Endothelial cell of umbilical vein (primary cell): ENCODE measurements around the gene AMH. TPM values are rescaled to one million over a fixed set of nuclear protein-coding genes. Genes with fewer than 3 reads are reported as not detected.

Experiments
- BruUV-seq: library from RNA; stranded (reverse); fragments of 400-500 nt; replicated peaks from 2 replicates; lab custom pipeline; 2021; lab: Mats Ljungman, UMichigan
- CTCF ChIA-PET: fragments of 300-600, 350-600 bp; sonication (Branson Sonifier 250); formaldehyde crosslinking; loops from one replicate; lab custom pipeline; 2021; ENCODE audit warnings: antibody characterized with exemption, inconsistent platforms; lab: Charles Lee
- POLR2A ChIA-PET: fragments of 300-600, 350-600 bp; sonication (Branson Sonifier 250); formaldehyde crosslinking; loops from one replicate; lab custom pipeline; 2021; ENCODE audit warnings: antibody characterized with exemption, inconsistent platforms; lab: Charles Lee
- DNase-seq: peaks from one replicate; pipeline ENCODE4 v3.0.0-alpha.2; 2011; ENCODE audit warnings: low read depth, low spot score
- FAIRE-seq: peaks from 2 replicates; lab custom pipeline; 2011; peaks lifted over from hg19 to GRCh38; lab: Jason Lieb, UNC
- H2AFZ ChIP-seq: 2 replicates; pipeline ENCODE4 v1.6.0; 2012; ENCODE audit warnings: low read depth, low read length, control low read depth, inconsistent platforms
- H3K27ac ChIP-seq: 2 replicates; pipeline ENCODE4 v1.5.1; 2011; ENCODE audit warnings: low read depth, mild to moderate bottlenecking, control low read depth, low read length, moderate library complexity; ENCODE audit not compliant: insufficient read depth
- H3K27me3 ChIP-seq, 2 experiments: 2 replicates each; pipeline versions ENCODE4 v1.6.0 to v1.6.1; 2011; ENCODE audit warnings: low read length in 2 of 2, mixed read lengths in 1 of 2; ENCODE audit not compliant: control insufficient read depth in 2 of 2, insufficient read depth in 2 of 2
- H3K36me3 ChIP-seq, 2 experiments: 2 replicates in 1 of 2; 3 replicates in 1 of 2; pipeline ENCODE4 v1.5.1; 2011; ENCODE audit warnings: low read length in 2 of 2, mild to moderate bottlenecking in 1 of 2, moderate library complexity in 1 of 2; ENCODE audit not compliant: control insufficient read depth in 2 of 2, insufficient read depth in 2 of 2; ENCODE audit errors: extremely low read depth in 1 of 2
- H3K4me1 ChIP-seq: 3 replicates; pipeline ENCODE4 v1.5.1; 2011; ENCODE audit warnings: mild to moderate bottlenecking, low read length; ENCODE audit not compliant: control insufficient read depth, insufficient read depth; ENCODE audit errors: extremely low read depth
- H3K4me2 ChIP-seq: 2 replicates; pipeline ENCODE4 v1.6.1; 2011; ENCODE audit warnings: low read length, control low read depth, mixed read lengths; ENCODE audit not compliant: insufficient read depth
- H3K4me3 ChIP-seq, 3 experiments: fragments of 200-600 bp in 1 of 3; sonication (generic), shearing (Covaris generic) in 1 of 3; replicated peaks in 1 of 3; 2 replicates each; pipeline ENCODE4 v1.5.1; 2011 to 2016; ENCODE audit warnings: control low read depth in 3 of 3, low read length in 3 of 3, mild to moderate bottlenecking in 2 of 3, inconsistent platforms in 1 of 3, low read depth in 1 of 3, moderate library complexity in 1 of 3; ENCODE audit not compliant: insufficient read depth in 1 of 3
- H3K79me2 ChIP-seq: 2 replicates; pipeline ENCODE4 v1.6.0; 2012; ENCODE audit warnings: low read length, inconsistent platforms; ENCODE audit not compliant: control insufficient read depth, insufficient read depth
- H3K9ac ChIP-seq: replicated peaks from 2 replicates; pipeline ENCODE3; 2011; ENCODE audit warnings: low read length, control low read depth; ENCODE audit not compliant: insufficient read depth; ENCODE audit errors: extremely low read depth
- H3K9me1 ChIP-seq: replicated peaks from 3 replicates; pipeline ENCODE4 v1.6.0; 2011; ENCODE audit warnings: mild to moderate bottlenecking, low read length; ENCODE audit not compliant: control insufficient read depth, insufficient read depth; ENCODE audit errors: extremely low read depth
- H3K9me3 ChIP-seq: replicated peaks from 2 replicates; pipeline ENCODE4 v1.5.1; 2012; ENCODE audit warnings: low read length, inconsistent platforms; ENCODE audit not compliant: control insufficient read depth, insufficient read depth
- H4K20me1 ChIP-seq: replicated peaks from 2 replicates; pipeline ENCODE3; 2011; ENCODE audit warnings: mild to moderate bottlenecking, low read length; ENCODE audit not compliant: control insufficient read depth, insufficient read depth; ENCODE audit errors: extremely low read depth
- CTCF ChIP-seq, 2 donors: IDR thresholded peaks; 1 replicate in 1 of 2; 2 replicates in 1 of 2; pipeline ENCODE4 v1.5.1; 2011; ENCODE audit warnings: low read length in 2 of 2, mild to moderate bottlenecking in 2 of 2, moderate library complexity in 2 of 2, control low read depth in 1 of 2, inconsistent platforms in 1 of 2, low read depth in 1 of 2; ENCODE audit not compliant: insufficient read depth in 1 of 2; ENCODE audit errors: extremely low read depth in 1 of 2
- FOS ChIP-seq: IDR thresholded peaks from 2 replicates; pipeline ENCODE4 v1.6.1; 2011; ENCODE audit warnings: mild to moderate bottlenecking, low read length, moderate library complexity, borderline replicate concordance; ENCODE audit not compliant: insufficient read depth
- GATA2 ChIP-seq: IDR thresholded peaks from 2 replicates; pipeline ENCODE4 v1.7.0; 2011; ENCODE audit warnings: low read depth, mild to moderate bottlenecking, moderate library complexity, mixed read lengths, low read length; ENCODE audit not compliant: insufficient read length, insufficient read depth
- JUN ChIP-seq: IDR thresholded peaks from 2 replicates; pipeline ENCODE4 v1.6.1; 2011; ENCODE audit warnings: borderline replicate concordance, low read depth; ENCODE audit not compliant: insufficient read length, insufficient read depth
- MAX ChIP-seq: IDR thresholded peaks from 2 replicates; pipeline ENCODE4 v1.6.1; 2011; ENCODE audit not compliant: insufficient read depth, insufficient read length
- MYC ChIP-seq: IDR thresholded peaks from one replicate; pipeline ENCODE4 v1.6.1; 2011; ENCODE audit warnings: mild to moderate bottlenecking, low read depth, low read length
- POLR2A ChIP-seq: IDR thresholded peaks from 2 replicates; pipeline ENCODE4 v1.6.1; 2012; ENCODE audit warnings: low read depth, mild to moderate bottlenecking, control low read depth, low read length
- POLR2AphosphoS5 ChIP-seq: IDR thresholded peaks from 2 replicates; pipeline ENCODE4 v1.6.1; 2012; ENCODE audit warnings: low read depth, mild to moderate bottlenecking, control low read depth, low read length, moderate library complexity; ENCODE audit not compliant: insufficient read depth
- dilution Hi-C: fragments of 300-500 bp; cut with MboI; formaldehyde crosslinking; loops from one replicate; pipeline ENCODE4 v1.15.0; 2019; ENCODE audit warnings: low sequenced_read_pairs; ENCODE audit not compliant: extremely low pct_ligation_motif_present
- intact Hi-C: fragments of 100-400 bp; cut with micrococcal nuclease; formaldehyde crosslinking; loops from one replicate; pipeline ENCODE4 v1.10.0; 2022
- polyA plus RNA-seq, 4 experiments: library from polyadenylated mRNA; depleted of rRNA in 3 of 4; stranded (reverse) in 3 of 4; unstranded in 1 of 4; fragments of >200 nt; gene quantifications; 2 replicates each; pipeline versions ENCODE4 v1.2.1 to v1.2.3, GENCODE V29; 2011 to 2012; ENCODE audit warnings: missing spikeins in 1 of 4
- total RNA-seq: library from RNA; stranded (reverse); gene quantifications from 2 replicates; pipeline ENCODE4 v1.2.3, GENCODE V29; 2021

AMH gene
- total and polyA plus RNA-seq, 2 donors (not counting 3 experiments of a cell fraction or from before 2014, with no cell fraction given): 3.3 to 9.6 TPM

GRCh38 chr19:2270157-2270422 lies 21.0 kb downstream of the AMH start:
- Histone ChIP-seq H3K79me2 (peaks cover 47% of the 10 kb centered on the region), H3K9ac (peak overlapping the region; percentile 90), H3K4me2 (peak overlapping the region; percentile 0), H3K4me1 (peaks cover 38% of the 10 kb centered on the region), H3K36me3 (peaks cover 2 to 11% of the 10 kb centered on the region in 2 experiments), H2AFZ (no peak overlapping the region), H3K9me1 (no peaks in the 10 kb centered on the region), H3K27ac (peak overlapping the region; percentile 67), H3K9me3 (no peaks in the 10 kb centered on the region), H3K4me3 (peak overlapping the region; percentile 66 to 95 (median 92)), H3K27me3 (no peaks in the 10 kb centered on the region), H4K20me1 (no peaks in the 10 kb centered on the region)
- TF ChIP-seq GATA2: no peak
- TF ChIP-seq POLR2A: peak; percentile 9
- no peak for TF ChIP-seq POLR2AphosphoS5
- no peak for TF ChIP-seq FOS
- TF ChIP-seq MAX: no peak
- TF ChIP-seq JUN: no peak
- TF ChIP-seq CTCF (IDR thresholded peaks at IDR 0.05; ENCODE audit: extremely low read depth in 1 of 2, insufficient read depth in 1 of 2, low read depth in 1 of 2, low read length in 2 of 2): no peak
- TF ChIP-seq MYC: no peak
- FAIRE-seq: no peak
- no peak for DNase-seq
- POLR2A ChIA-PET: interaction anchor here (0.7 to 0.8 kb wide), 2 partner anchors 11 to 31 kb away, joined by 3 read pairs; no protein-coding TSS in a partner anchor
- BruUV-seq: no TSS peak
- dilution Hi-C loops (no loop called here), intact Hi-C loops (loop anchor here (5.0 kb wide), 1 partner anchor 342 kb away; no protein-coding TSS in a partner anchor)
- CTCF ChIA-PET: interaction anchor here (3.3 kb wide), 1 partner anchor 31 kb away, joined by 17 read pairs; no protein-coding TSS in a partner anchor
